ENCODE data around the gene TFAP2E.
"Not testable (repeated sequence)": the region's sequence is repeated elsewhere in the genome, so short reads cannot be mapped to it uniquely, and the experiment has no call there.

Gene TFAP2E

GRCh38 chr1:35577071-35577998 lies 4.2 kb downstream of the TFAP2E start:
- peak; percentile 83 for DNase-seq (ENCODE audit: low read depth)
- no peak for TF ChIP-seq CTCF (IDR thresholded peaks at IDR 0.05; ENCODE audit: insufficient read depth, low read depth, low read length, missing control alignments)
- H3K4me3 ChIP-seq (ENCODE audit: low read depth, low read length): peak overlapping the region; percentile 90

- TF ChIP-seq CTCF (IDR thresholded peaks at IDR 0.05; ENCODE audit: insufficient read depth, low read depth, low read length, missing control alignments): no peak
- no peak overlapping the region for H3K4me3 ChIP-seq (ENCODE audit: low read depth, low read length)
- DNase-seq (ENCODE audit: low read depth): no peak
Measured at GRCh38 chr1:35580949-35581388, 7.9 kb downstream of the TFAP2E start.

GRCh38 chr1:35581621-35582020 lies 8.5 kb downstream of the TFAP2E start:
- not testable (repeated sequence) for DNase-seq (ENCODE audit: low read depth); H3K4me3 ChIP-seq (ENCODE audit: low read depth, low read length)

- TF ChIP-seq CTCF (IDR thresholded peaks at IDR 0.05; ENCODE audit: insufficient read depth, low read depth, low read length, missing control alignments): no peak
- DNase-seq (ENCODE audit: low read depth): no peak
- no peak overlapping the region for H3K4me3 ChIP-seq (ENCODE audit: low read depth, low read length)
Measured at GRCh38 chr1:35585281-35585680, 12.2 kb downstream of the TFAP2E start.

GRCh38 chr1:35585805-35586204 lies 12.7 kb downstream of the TFAP2E start:
- not testable (repeated sequence) for H3K4me3 ChIP-seq (ENCODE audit: low read depth, low read length); DNase-seq (ENCODE audit: low read depth)

- no peak for TF ChIP-seq CTCF (IDR thresholded peaks at IDR 0.05; ENCODE audit: insufficient read depth, low read depth, low read length, missing control alignments)
- H3K4me3 ChIP-seq (ENCODE audit: low read depth, low read length): no peak overlapping the region
- no peak for DNase-seq (ENCODE audit: low read depth)
Measured at GRCh38 chr1:35586808-35587207, 13.7 kb downstream of the TFAP2E start.

- TF ChIP-seq CTCF (IDR thresholded peaks at IDR 0.05; ENCODE audit: insufficient read depth, low read depth, low read length, missing control alignments): no peak
- DNase-seq (ENCODE audit: low read depth): no peak
- no peak overlapping the region for H3K4me3 ChIP-seq (ENCODE audit: low read depth, low read length)
Measured at GRCh38 chr1:35587736-35588135, 14.6 kb downstream of the TFAP2E start.
